Activated CD4-positive, alpha-beta T cell treated with anti-CD3 and anti-CD28 coated beads, Interleukin-2, amount 10 ng/mL, durations not matched to agents 24 days and 14 days (primary cell): ENCODE results near the gene NPIPA3. TPM values are rescaled to one million over a fixed set of nuclear protein-coding genes. Genes with fewer than 3 reads are reported as not detected.
"Not testable (repeated sequence)": the region's sequence is repeated elsewhere in the genome, so short reads cannot be mapped to it uniquely, and the experiment has no call there.

Source experiments
- DNase-seq: peaks from one replicate; pipeline ENCODE4 v3.0.0; 2022
- H3K27ac Mint-ChIP-seq: one replicate; pipeline ENCODE4 v1.8.0; 2022; ENCODE audit warnings: mild to moderate bottlenecking, mixed read lengths
- H3K27me3 Mint-ChIP-seq: one replicate; pipeline ENCODE4 v1.8.0; 2022; ENCODE audit warnings: mixed read lengths
- H3K36me3 Mint-ChIP-seq: one replicate; pipeline ENCODE4 v1.8.0; 2022; ENCODE audit warnings: low read depth, mild to moderate bottlenecking, mixed read lengths
- H3K4me1 Mint-ChIP-seq: one replicate; pipeline ENCODE4 v1.8.0; 2021; ENCODE audit warnings: mixed read lengths
- H3K4me3 Mint-ChIP-seq: one replicate; pipeline ENCODE4 v1.8.0; 2022; ENCODE audit warnings: mild to moderate bottlenecking, moderate library complexity, mixed read lengths
- H3K9me3 Mint-ChIP-seq: one replicate; pipeline ENCODE4 v1.8.0; 2021; ENCODE audit warnings: mixed read lengths
- intact Hi-C: fragments of 100-400 bp; cut with micrococcal nuclease; formaldehyde crosslinking; loops from one replicate; pipeline ENCODE4 v1.15.1; 2023
- total RNA-seq: library from RNA; stranded (reverse); gene quantifications from 2 replicates; pipeline ENCODE4 v1.2.3, GENCODE V29; 2022

Gene NPIPA3
- 1.4 and 3.3 TPM in 2 replicates for total RNA-seq

DNA sequence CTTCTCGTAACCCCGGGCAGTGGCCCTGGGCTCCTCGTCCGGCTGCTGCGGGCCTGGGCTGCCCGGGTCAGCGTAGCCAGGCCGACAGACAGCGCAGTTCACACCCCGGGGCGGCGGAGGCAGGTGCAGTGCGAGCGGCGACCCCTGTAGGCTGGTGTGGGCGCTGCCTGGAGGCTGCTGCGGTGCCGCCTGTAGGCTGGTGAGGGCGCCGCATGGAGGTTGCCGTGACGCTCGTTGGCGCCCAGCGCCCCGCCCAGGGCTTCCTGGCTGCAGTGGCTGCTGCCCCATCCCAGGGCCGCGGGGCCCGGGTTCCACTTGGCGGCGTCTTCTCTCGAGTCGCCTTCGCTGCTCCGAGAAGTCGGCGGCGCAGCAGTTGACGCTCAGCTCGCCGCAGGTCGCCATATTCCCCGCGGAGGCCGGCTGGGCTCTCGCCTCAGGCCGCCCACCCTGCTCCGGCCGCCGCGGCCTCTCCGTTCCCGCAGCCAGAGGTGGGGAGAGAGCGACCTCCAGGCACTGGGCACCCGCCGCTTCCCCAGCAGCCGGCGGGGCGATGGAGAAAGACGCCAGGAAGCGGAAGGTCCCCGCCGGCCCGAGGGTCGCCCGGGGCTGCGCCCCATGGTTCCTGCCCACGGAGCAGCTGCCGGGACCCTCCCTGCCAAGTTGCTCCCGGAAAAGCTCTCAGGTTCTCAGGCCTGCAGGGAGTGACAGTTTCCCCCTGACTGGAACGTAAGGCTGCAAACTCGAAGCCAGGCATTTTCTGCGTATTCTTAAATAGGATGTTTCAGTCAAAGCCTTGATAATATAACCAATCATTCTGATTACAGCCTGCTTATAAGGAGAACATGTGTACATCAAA is at the start of gene NPIPA3:
NPIPA3 (plus strand) TSS at position 256 of the 856 bp plus-strand sequence. CDS start 5,533 bp downstream, outside the sequence.
- H3K9me3 Mint-ChIP-seq, H3K4me3 Mint-ChIP-seq, intact Hi-C loops, H3K27me3 Mint-ChIP-seq, H3K27ac Mint-ChIP-seq, DNase-seq, H3K4me1 Mint-ChIP-seq, H3K36me3 Mint-ChIP-seq: not testable (repeated sequence)

DNA sequence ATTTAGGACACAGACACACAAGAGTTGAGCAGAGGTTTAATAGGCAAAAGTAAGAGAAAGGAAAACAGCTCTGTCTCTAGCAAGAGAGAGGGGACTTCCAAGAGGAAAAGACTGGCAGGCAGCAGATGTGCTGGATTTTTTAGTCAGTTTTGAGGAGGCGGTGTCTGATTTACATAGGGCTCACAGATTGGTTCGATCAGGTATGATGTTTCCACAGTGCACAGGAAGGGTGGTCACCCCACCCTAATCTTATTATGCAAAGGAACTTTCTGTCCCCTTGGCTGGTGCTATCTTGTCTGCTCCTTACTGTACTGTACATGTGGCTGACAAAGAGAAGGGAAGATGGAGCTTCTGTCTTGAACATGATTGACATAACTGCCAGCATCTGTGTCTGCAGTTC is 45.1 kb upstream of the NPIPA3 start:
- H3K36me3 Mint-ChIP-seq: peaks cover 46% of the 10 kb centered on the region
- H3K9me3 Mint-ChIP-seq: no peaks in the 10 kb centered on the region
- H3K27ac Mint-ChIP-seq: peak overlapping the region; percentile 71
- DNase-seq: peak; percentile 58
- no peak overlapping the region for H3K4me3 Mint-ChIP-seq
- H3K4me1 Mint-ChIP-seq: peaks cover 6% of the 10 kb centered on the region
- intact Hi-C loops: no loop called here
- no peaks in the 10 kb centered on the region for H3K27me3 Mint-ChIP-seq

DNA sequence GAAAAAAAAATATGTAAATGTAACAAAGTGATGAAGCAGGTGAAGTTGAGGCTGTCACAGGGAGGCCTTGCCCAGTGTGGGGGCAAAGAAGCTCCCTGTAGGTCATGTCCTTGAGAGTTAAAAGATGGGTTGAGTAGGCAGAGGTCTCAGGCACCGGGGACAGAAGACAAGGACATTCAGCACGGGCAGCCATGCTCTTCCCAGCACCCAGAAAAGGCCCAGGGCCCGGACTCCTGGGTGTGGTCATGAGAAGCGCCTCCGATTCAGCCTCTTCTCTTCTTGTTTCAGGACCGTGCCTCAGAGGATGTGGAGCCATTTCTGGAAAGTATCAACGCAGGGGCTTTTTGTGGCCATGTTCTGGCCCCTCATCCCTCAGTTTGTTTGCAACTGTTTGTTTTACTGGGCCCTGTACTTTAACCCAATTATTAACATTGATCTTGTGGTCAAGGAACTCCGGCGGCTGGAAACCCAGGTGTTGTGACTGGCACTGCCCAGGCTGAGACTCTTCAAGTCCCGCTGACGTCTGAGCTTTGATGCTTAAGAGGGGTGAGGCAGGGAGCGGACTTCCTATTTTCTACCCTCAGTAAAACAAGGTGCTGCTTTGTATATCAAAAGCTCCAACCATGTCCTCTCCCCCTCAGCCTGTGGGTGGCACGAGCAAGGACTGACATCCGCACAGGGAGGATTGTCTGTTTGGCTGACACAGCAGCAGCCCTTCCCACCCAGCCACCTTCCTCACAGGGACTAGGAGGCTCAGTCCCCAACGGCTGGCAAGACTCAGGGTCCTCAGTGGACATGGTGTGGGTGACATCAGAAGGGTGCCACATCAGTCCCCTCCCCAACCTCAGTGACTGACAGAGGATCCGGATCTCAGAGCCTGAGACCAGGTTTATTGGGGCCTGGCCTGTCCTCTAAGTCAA is 35.6 kb upstream of the NPIPA3 start:
- no peak for DNase-seq
- H3K27me3 Mint-ChIP-seq: no peaks in the 10 kb centered on the region
- intact Hi-C loops: no loop called here
- peaks cover 3% of the 10 kb centered on the region for H3K4me1 Mint-ChIP-seq
- H3K4me3 Mint-ChIP-seq: no peak overlapping the region
- no peak overlapping the region for H3K27ac Mint-ChIP-seq
- H3K36me3 Mint-ChIP-seq: peaks cover 57% of the 10 kb centered on the region
- no peaks in the 10 kb centered on the region for H3K9me3 Mint-ChIP-seq

DNA sequence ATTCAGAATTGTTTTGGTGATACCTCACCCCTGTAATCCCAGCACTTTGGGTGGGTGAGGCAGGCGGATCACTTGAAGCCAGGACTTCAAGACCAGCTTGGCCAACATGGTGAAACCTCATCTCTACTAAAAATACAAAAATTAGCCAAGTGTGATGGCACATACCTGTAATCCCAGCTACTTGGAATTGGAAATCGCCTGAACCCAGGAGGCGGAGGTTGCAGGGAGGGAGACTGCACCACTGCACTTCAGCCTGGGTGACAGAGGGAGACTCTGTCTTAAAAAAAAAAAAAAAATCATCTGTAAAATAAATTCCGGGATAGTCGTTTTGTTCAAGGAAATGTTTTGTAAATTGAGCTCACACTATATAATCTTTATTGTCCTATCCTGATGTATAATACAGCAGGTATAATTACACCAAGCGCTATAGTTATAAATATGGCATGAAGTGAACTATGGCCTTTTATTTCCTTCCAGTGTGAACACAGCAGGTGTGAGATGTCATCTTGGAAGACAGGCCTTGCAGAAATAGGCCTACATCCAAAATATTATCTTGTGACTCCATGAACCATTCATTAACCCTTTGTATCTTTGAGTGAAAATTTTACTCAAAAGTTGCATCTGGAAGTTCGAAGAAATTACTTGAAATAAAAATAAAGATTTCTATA is 34.5 kb upstream of the NPIPA3 start:
- peaks cover 2% of the 10 kb centered on the region for H3K9me3 Mint-ChIP-seq
- H3K36me3 Mint-ChIP-seq: peaks cover 54% of the 10 kb centered on the region
- H3K27ac Mint-ChIP-seq: no peak overlapping the region
- DNase-seq: no peak
- H3K4me3 Mint-ChIP-seq: no peak overlapping the region
- intact Hi-C loops: no loop called here
- H3K4me1 Mint-ChIP-seq: peaks cover 4% of the 10 kb centered on the region
- H3K27me3 Mint-ChIP-seq: no peaks in the 10 kb centered on the region

DNA sequence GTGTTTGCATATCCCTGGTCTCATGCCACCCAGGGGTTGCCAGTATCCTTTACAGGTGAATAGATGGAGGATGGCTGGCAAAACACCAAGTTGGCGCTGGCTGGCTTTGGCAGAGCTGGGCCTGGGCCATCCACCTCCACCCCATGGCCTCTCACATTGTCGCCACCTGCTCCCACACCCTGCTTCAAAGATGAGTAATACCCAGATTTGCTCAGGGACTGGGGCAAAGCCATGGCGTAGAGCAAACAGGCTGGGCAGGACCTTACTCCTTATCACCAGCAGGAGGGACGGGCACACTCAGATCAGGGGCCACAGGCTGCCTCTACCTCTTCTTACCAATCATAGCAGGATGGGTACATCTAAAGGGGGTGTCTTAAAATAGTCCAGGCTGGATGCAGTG is 33.4 kb upstream of the NPIPA3 start:
- H3K27me3 Mint-ChIP-seq: no peaks in the 10 kb centered on the region
- no peak for DNase-seq
- H3K4me1 Mint-ChIP-seq: peaks cover 4% of the 10 kb centered on the region
- peaks cover 7% of the 10 kb centered on the region for H3K9me3 Mint-ChIP-seq
- intact Hi-C loops: no loop called here
- H3K36me3 Mint-ChIP-seq: peaks cover 47% of the 10 kb centered on the region
- no peak overlapping the region for H3K4me3 Mint-ChIP-seq
- no peak overlapping the region for H3K27ac Mint-ChIP-seq

DNA sequence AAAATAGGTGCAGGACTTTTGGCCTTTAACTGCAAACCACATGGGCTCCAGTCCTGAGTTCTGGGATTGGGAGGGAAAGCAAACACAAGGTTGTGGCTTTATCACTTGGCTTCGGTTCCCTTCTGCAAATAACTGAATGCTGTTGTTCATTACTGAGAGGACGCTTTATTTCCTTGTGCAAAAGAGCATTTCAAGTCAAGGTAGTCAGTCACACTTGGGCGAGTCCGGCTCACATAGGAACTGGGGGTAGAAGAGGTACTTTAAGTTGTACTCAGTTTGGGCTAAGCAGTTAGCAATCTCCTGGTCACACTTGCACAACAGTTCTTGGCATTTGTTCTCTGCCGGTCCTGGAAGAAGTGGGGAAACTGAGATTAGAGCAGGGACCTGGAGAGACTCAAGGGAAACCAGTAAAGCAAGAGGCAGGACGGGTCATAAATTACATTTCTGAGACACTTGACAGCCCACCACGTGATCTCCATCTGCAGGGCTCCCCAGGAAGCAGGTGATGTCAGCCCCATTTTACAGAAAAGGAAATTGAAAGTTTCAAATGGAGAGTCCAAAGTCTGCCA is 30.7 kb upstream of the NPIPA3 start:
- Mint-ChIP-seq H3K4me3 (no peak overlapping the region), H3K36me3 (peaks cover 23% of the 10 kb centered on the region), H3K9me3 (peaks cover 7% of the 10 kb centered on the region), H3K27me3 (no peaks in the 10 kb centered on the region), H3K27ac (no peak overlapping the region), H3K4me1 (peaks cover 7% of the 10 kb centered on the region)
- peak; percentile 60 for DNase-seq
- intact Hi-C loops: no loop called here

DNA sequence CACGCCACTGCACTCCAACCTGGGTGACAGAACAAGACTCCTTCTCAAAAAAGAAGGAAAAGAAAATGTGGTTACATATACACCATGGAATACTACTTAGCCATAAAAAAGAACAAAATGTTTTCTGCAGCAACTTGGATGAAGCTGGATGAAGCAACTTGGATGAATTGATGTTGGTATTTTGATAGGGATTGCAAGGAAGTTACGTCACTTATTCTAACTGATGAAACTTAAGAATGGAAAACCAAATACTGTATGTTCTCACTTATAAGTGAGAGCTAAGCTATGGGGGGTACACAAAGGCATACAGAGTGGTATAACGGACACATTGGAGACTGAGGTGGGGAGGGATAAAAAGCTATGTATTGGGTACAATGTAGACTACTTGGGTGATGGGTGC is 26.6 kb upstream of the NPIPA3 start:
- Mint-ChIP-seq H3K9me3 (peaks cover 11% of the 10 kb centered on the region), H3K27me3 (peaks cover 4% of the 10 kb centered on the region), H3K27ac (no peak overlapping the region), H3K36me3 (peaks cover 5% of the 10 kb centered on the region), H3K4me3 (no peak overlapping the region), H3K4me1 (peaks cover 7% of the 10 kb centered on the region)
- DNase-seq: no peak
- intact Hi-C loops: no loop called here

DNA sequence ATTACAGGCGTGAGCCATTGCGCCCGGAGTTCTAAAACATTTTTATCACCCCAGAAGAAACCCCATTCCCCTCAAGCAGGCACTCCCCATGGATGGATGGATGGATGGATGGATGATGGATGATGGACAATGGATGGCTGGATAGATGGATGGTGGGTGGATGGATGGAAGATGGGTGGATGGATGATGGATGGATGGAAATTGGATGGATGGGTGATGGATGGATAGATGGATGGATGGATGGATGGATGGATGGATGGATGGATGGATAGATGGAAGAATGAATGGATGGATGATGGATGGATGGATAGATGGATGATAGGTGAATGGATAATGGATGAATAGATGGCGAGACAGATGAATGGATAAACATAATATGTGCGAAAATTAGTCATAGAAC is 25.6 kb upstream of the NPIPA3 start:
- Mint-ChIP-seq H3K27ac (no peak overlapping the region), H3K4me1 (peaks cover 4% of the 10 kb centered on the region), H3K27me3 (peaks cover 4% of the 10 kb centered on the region), H3K9me3 (peaks cover 11% of the 10 kb centered on the region), H3K36me3 (peaks cover 3% of the 10 kb centered on the region), H3K4me3 (no peak overlapping the region)
- DNase-seq: no peak
- intact Hi-C loops: no loop called here

DNA sequence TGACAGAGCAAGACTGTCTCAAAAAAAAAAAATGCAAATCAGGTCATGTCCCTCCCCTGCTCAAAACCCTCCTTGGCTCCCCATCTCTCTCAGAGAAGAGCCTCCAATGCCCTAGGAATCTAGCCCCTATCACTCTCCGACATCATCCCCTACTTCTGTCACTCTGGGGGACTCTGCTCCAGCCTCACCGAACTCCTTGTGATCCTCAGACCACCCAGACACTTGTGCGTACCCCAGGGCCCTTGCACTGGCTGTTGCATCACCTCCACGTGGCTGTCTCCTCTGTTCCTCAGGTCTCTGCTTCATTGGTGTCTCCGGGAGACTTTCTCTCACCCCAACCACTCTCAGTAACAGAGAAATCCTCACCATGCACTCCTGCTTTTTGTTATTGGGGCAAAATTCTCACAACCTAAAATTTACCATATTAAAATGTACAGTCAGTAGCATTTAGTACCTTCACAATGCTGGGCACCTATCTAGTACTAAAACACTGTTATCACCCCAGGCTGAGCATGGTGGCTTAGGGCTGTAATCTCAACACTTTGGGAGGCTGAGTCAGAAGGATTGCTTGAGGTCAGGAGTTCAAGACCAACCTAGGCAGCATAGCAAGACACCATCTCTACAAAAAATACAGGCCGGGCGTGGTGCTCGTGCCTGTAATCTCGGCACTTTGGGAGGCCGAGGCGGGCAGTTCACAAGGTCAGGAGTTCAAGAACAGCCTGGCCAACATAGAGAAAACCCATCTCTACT is 24.3 kb upstream of the NPIPA3 start:
- DNase-seq: no peak
- Mint-ChIP-seq H3K9me3 (peaks cover 7% of the 10 kb centered on the region), H3K36me3 (peaks cover 2% of the 10 kb centered on the region), H3K4me3 (no peak overlapping the region), H3K27me3 (peaks cover 4% of the 10 kb centered on the region), H3K27ac (no peak overlapping the region), H3K4me1 (peaks cover 3% of the 10 kb centered on the region)
- intact Hi-C loops: no loop called here

DNA sequence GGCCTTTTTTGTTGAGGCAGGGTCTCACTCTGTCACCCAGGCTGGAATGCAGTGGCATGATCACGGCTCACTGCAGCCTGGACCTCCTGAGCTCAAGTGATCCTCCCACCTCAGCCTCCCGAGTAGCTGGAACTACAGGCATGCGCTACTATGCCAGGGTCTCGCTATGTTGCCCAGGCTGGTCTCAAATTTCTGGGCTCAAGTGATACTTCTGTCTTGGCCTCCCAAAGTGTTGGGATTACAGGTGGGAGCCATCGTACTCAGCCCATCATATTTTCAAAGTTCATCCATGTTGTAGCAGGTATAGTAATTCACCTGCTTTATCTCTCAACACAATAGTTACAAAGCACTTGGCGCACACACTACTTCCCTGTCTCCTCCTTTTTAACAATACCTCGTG is 22.8 kb upstream of the NPIPA3 start:
- H3K36me3 Mint-ChIP-seq, intact Hi-C loops, H3K4me1 Mint-ChIP-seq, DNase-seq, H3K27me3 Mint-ChIP-seq, H3K9me3 Mint-ChIP-seq, H3K27ac Mint-ChIP-seq, H3K4me3 Mint-ChIP-seq: not testable (repeated sequence)

DNA sequence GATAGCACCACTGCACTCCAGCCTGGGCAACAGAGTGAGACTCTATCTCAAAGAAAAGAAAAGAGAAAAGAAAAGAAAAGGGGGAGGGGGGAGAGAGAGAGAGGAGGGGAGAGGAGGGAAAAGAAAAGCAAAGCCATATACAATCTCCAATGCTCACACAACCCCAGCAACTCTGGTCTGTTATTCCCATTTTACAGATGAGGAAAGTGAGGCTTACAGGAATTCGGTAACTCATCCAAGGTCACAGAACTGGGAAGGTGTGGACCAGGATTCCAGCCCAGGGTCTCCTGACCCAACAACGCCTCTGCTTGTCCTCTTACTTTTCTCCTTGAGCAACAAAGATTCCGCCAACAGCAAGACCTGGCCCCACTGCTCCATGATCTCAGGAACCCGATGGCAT is 22.1 kb upstream of the NPIPA3 start:
- Mint-ChIP-seq H3K36me3 (no peaks in the 10 kb centered on the region), H3K4me1 (no peaks in the 10 kb centered on the region), H3K27me3 (peaks cover 4% of the 10 kb centered on the region), H3K27ac (no peak overlapping the region), H3K4me3 (no peak overlapping the region), H3K9me3 (peaks cover 4% of the 10 kb centered on the region)
- intact Hi-C loops: no loop called here
- no peak for DNase-seq

DNA sequence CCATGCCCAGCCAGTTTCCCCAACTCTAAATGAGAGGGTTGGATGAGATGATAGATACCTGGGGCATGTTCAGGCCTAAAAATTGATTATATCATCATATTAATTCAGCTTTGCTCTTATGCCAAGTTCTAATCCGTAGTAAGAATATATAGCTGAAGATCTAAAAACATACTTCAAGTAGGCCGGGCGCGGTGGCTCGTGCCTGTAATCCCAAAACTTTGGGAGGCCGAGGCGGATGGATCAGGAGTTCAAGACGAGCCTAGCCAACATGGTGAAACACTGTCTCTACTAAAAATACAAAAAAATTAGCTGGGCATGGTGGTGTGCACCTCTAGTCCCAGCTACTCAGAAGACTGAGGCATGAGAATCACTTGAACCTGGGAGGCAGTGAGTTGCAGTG is 21.1 kb upstream of the NPIPA3 start:
- intact Hi-C loops: no loop called here
- H3K27ac Mint-ChIP-seq: no peak overlapping the region
- no peaks in the 10 kb centered on the region for H3K36me3 Mint-ChIP-seq
- no peaks in the 10 kb centered on the region for H3K4me1 Mint-ChIP-seq
- DNase-seq: no peak
- H3K9me3 Mint-ChIP-seq: peaks cover 4% of the 10 kb centered on the region
- no peak overlapping the region for H3K4me3 Mint-ChIP-seq
- peaks cover 4% of the 10 kb centered on the region for H3K27me3 Mint-ChIP-seq
